Activated CD4-positive, alpha-beta memory T cell treated with anti-CD3 and anti-CD28 coated beads, Interleukin-2, amount 10 ng/mL, durations not matched to agents 7 days and 5 days (primary cell): ENCODE results near the gene MYL2. TPM values are rescaled to one million over a fixed set of nuclear protein-coding genes. Genes with fewer than 3 reads are reported as not detected.

Source experiments
- CTCF ChIA-PET: fragments of 350-600 bp; sonication (Branson Sonifier 250); formaldehyde crosslinking; loops from one replicate; lab custom pipeline; 2021; ENCODE audit warnings: antibody characterized with exemption, inconsistent platforms; lab: Charles Lee
- POLR2A ChIA-PET: fragments of 350-600 bp; sonication (Branson Sonifier 250); formaldehyde crosslinking; loops from one replicate; lab custom pipeline; 2021; ENCODE audit warnings: antibody characterized with exemption; lab: Charles Lee
- DNase-seq: peaks from one replicate; pipeline ENCODE4 v3.0.0-alpha.2; 2020
- H3K27ac Mint-ChIP-seq: one replicate; pipeline ENCODE4 v1.8.0; 2021; ENCODE audit warnings: mild to moderate bottlenecking, mixed read lengths
- H3K27me3 Mint-ChIP-seq: one replicate; pipeline ENCODE4 v1.8.0; 2021; ENCODE audit warnings: mixed read lengths
- H3K36me3 Mint-ChIP-seq: one replicate; pipeline ENCODE4 v1.8.0; 2021; ENCODE audit warnings: low read depth, mixed read lengths
- H3K4me1 Mint-ChIP-seq: one replicate; pipeline ENCODE4 v1.8.0; 2021; ENCODE audit warnings: mixed read lengths
- H3K4me3 Mint-ChIP-seq: one replicate; pipeline ENCODE4 v1.8.0; 2021; ENCODE audit warnings: mild to moderate bottlenecking, mixed read lengths
- H3K9me3 Mint-ChIP-seq: one replicate; pipeline ENCODE4 v1.8.0; 2021; ENCODE audit warnings: mixed read lengths
- total RNA-seq, 2 experiments: library from RNA; stranded (reverse); gene quantifications; one replicate each; pipeline ENCODE4 v1.2.3, GENCODE V29; 2021

Gene MYL2
- total RNA-seq, 2 experiments from 2014 or later, result not detected

- Mint-ChIP-seq H3K27me3 (peaks cover 20% of the 10 kb centered on the region), H3K4me3 (no peak overlapping the region), H3K4me1 (no peaks in the 10 kb centered on the region), H3K9me3 (no peaks in the 10 kb centered on the region), H3K27ac (no peak overlapping the region), H3K36me3 (no peaks in the 10 kb centered on the region)
- ChIA-PET CTCF (no interaction called here), POLR2A (no interaction called here)
- no peak for DNase-seq
Measured at GRCh38 chr12:110874351-110874750, 46.0 kb downstream of the MYL2 start.

- CTCF ChIA-PET, result no interaction called here
- H3K4me1 Mint-ChIP-seq, result no peaks in the 10 kb centered on the region
- DNase-seq, result no peak
- H3K36me3 Mint-ChIP-seq, result no peaks in the 10 kb centered on the region
- no peak overlapping the region for H3K4me3 Mint-ChIP-seq
- peaks cover 16% of the 10 kb centered on the region for H3K27me3 Mint-ChIP-seq
- POLR2A ChIA-PET, result no interaction called here
- no peaks in the 10 kb centered on the region for H3K9me3 Mint-ChIP-seq
- H3K27ac Mint-ChIP-seq, result no peak overlapping the region
Measured at GRCh38 chr12:110872100-110872499, 48.3 kb downstream of the MYL2 start.

GRCh38 chr12:110869803-110870202, 50.6 kb downstream of the MYL2 start:
- Mint-ChIP-seq H3K4me3 (no peak overlapping the region), H3K4me1 (no peaks in the 10 kb centered on the region), H3K9me3 (no peaks in the 10 kb centered on the region), H3K27me3 (peaks cover 16% of the 10 kb centered on the region), H3K27ac (no peak overlapping the region), H3K36me3 (no peaks in the 10 kb centered on the region)
- DNase-seq, result no peak
- POLR2A ChIA-PET, result no interaction called here
- CTCF ChIA-PET, result no interaction called here

GRCh38 chr12:110869026-110869425, 51.4 kb downstream of the MYL2 start:
- Mint-ChIP-seq H3K36me3 (no peaks in the 10 kb centered on the region), H3K27ac (no peak overlapping the region), H3K27me3 (peaks cover 13% of the 10 kb centered on the region), H3K9me3 (no peaks in the 10 kb centered on the region), H3K4me3 (no peak overlapping the region), H3K4me1 (no peaks in the 10 kb centered on the region)
- ChIA-PET POLR2A (no interaction called here), CTCF (no interaction called here)
- no peak for DNase-seq

GRCh38 chr12:110865521-110865920, 54.9 kb downstream of the MYL2 start:
- no peaks in the 10 kb centered on the region for H3K36me3 Mint-ChIP-seq
- no peaks in the 10 kb centered on the region for H3K4me1 Mint-ChIP-seq
- ChIA-PET POLR2A (no interaction called here), CTCF (no interaction called here)
- no peaks in the 10 kb centered on the region for H3K9me3 Mint-ChIP-seq
- no peak overlapping the region for H3K4me3 Mint-ChIP-seq
- no peak for DNase-seq
- H3K27ac Mint-ChIP-seq, result no peak overlapping the region
- H3K27me3 Mint-ChIP-seq, result peaks cover 1% of the 10 kb centered on the region

- no peaks in the 10 kb centered on the region for H3K36me3 Mint-ChIP-seq
- CTCF ChIA-PET, result interaction anchor here (0.9 kb wide), 1 partner anchor 23 kb away, joined by 3 read pairs; no protein-coding TSS in a partner anchor
- H3K4me3 Mint-ChIP-seq, result no peak overlapping the region
- H3K27me3 Mint-ChIP-seq, result no peaks in the 10 kb centered on the region
- H3K9me3 Mint-ChIP-seq, result no peaks in the 10 kb centered on the region
- no peaks in the 10 kb centered on the region for H3K4me1 Mint-ChIP-seq
- DNase-seq, result no peak
- no peak overlapping the region for H3K27ac Mint-ChIP-seq
- POLR2A ChIA-PET, result no interaction called here
Measured at GRCh38 chr12:110863161-110863560, 57.2 kb downstream of the MYL2 start.

GRCh38 chr12:110862329-110862728, 58.0 kb downstream of the MYL2 start:
- no peak for DNase-seq
- no peaks in the 10 kb centered on the region for H3K36me3 Mint-ChIP-seq
- H3K27me3 Mint-ChIP-seq, result no peaks in the 10 kb centered on the region
- no peaks in the 10 kb centered on the region for H3K4me1 Mint-ChIP-seq
- ChIA-PET CTCF (interaction anchor here (0.9 kb wide), 1 partner anchor 23 kb away, joined by 3 read pairs; no protein-coding TSS in a partner anchor), POLR2A (no interaction called here)
- no peaks in the 10 kb centered on the region for H3K9me3 Mint-ChIP-seq
- no peak overlapping the region for H3K4me3 Mint-ChIP-seq
- H3K27ac Mint-ChIP-seq, result no peak overlapping the region

- DNase-seq, result no peak
- Mint-ChIP-seq H3K4me1 (no peaks in the 10 kb centered on the region), H3K27me3 (no peaks in the 10 kb centered on the region), H3K4me3 (no peak overlapping the region), H3K27ac (no peak overlapping the region), H3K9me3 (no peaks in the 10 kb centered on the region), H3K36me3 (no peaks in the 10 kb centered on the region)
- POLR2A ChIA-PET, result no interaction called here
- CTCF ChIA-PET, result no interaction called here
Measured at GRCh38 chr12:110861729-110862128, 58.6 kb downstream of the MYL2 start.

Other genes starting within 250 kb of the MYL2 start
- gene HVCN1, start 231.5 kb downstream of the MYL2 start, total RNA-seq, result 10 to 100 TPM; 11.6 to 12.9 TPM
- gene PPP1CC, start 177.7 kb downstream of the MYL2 start, total RNA-seq, result 100 to 1,000 TPM; 221 to 230 TPM
- not detected for gene CCDC63, start 73.6 kb downstream of the MYL2 start, total RNA-seq
- under 1 TPM; 0.20 to 0.38 TPM for gene CUX2, start 113.6 kb upstream of the MYL2 start, total RNA-seq